HUES6 (cell line): Measurements from ENCODE around the gene LPCAT2.

Source experiments
- H3K27ac ChIP-seq: 2 replicates; pipeline ENCODE4 v1.7.0; 2013; ENCODE audit warnings: low read depth, mild to moderate bottlenecking, low read length, inconsistent platforms
- H3K27me3 ChIP-seq: 2 replicates; pipeline ENCODE4 v1.6.1; 2013; ENCODE audit warnings: low read length; ENCODE audit not compliant: control insufficient read depth, insufficient read depth
- H3K36me3 ChIP-seq: 2 replicates; pipeline ENCODE4 v1.6.1; 2013; ENCODE audit warnings: low read length; ENCODE audit not compliant: control insufficient read depth, insufficient read depth
- H3K4me1 ChIP-seq: 2 replicates; pipeline ENCODE4 v1.6.1; 2013; ENCODE audit warnings: low read length; ENCODE audit not compliant: control insufficient read depth, insufficient read depth
- H3K4me3 ChIP-seq: 2 replicates; pipeline ENCODE4 v1.5.1; 2013; ENCODE audit warnings: low read depth, low read length
- H3K9ac ChIP-seq: one replicate; pipeline ENCODE4 v1.6.1; 2013; ENCODE audit warnings: mild to moderate bottlenecking, low read length
- H3K9me3 ChIP-seq: 2 replicates; pipeline ENCODE4 v1.6.1; 2013; ENCODE audit warnings: low read depth, low read length; ENCODE audit not compliant: control insufficient read depth, insufficient read depth

Gene LPCAT2

GRCh38 chr16:55508941-55509931 is at the start of gene LPCAT2:
Gene LPCAT2, plus strand, starts transcription at chr16:55509072. Its CDS starts 110 bp downstream, at chr16:55509182.
- Histone ChIP-seq H3K9me3 (peaks cover 13% of the 10 kb centered on the region), H3K9ac (peak within 1 kb of the TSS; percentile 51), H3K27ac (no peak within 1 kb of the TSS; the same call in 1 of the 2 replicates), H3K4me1 (peaks cover 3% of the 10 kb centered on the region; the same call in 1 of the 2 replicates), H3K4me3 (peak within 1 kb of the TSS; percentile 76), H3K36me3 (peaks cover 20% of the 10 kb centered on the region), H3K27me3 (no peaks in the 10 kb centered on the region)

GRCh38 chr16:55462241-55462640 is 46.6 kb upstream of the LPCAT2 start:
- no peak overlapping the region for H3K9ac ChIP-seq
- H3K36me3 ChIP-seq, result no peaks in the 10 kb centered on the region
- no peak overlapping the region for H3K4me3 ChIP-seq
- peaks cover 4% of the 10 kb centered on the region; the same call in 1 of the 2 replicates for H3K27me3 ChIP-seq
- H3K9me3 ChIP-seq, result no peaks in the 10 kb centered on the region
- H3K27ac ChIP-seq, result no peak overlapping the region
- no peaks in the 10 kb centered on the region for H3K4me1 ChIP-seq

GRCh38 chr16:55464375-55464774 is 44.5 kb upstream of the LPCAT2 start:
- no peak overlapping the region for H3K27ac ChIP-seq
- no peaks in the 10 kb centered on the region for H3K36me3 ChIP-seq
- H3K4me1 ChIP-seq, result peaks cover 7% of the 10 kb centered on the region; the same call in 1 of the 2 replicates
- no peak overlapping the region for H3K4me3 ChIP-seq
- no peak overlapping the region for H3K9ac ChIP-seq
- peaks cover 23% of the 10 kb centered on the region for H3K27me3 ChIP-seq
- no peaks in the 10 kb centered on the region for H3K9me3 ChIP-seq

- Histone ChIP-seq H3K9ac (no peak overlapping the region), H3K9me3 (no peaks in the 10 kb centered on the region), H3K4me3 (no peak overlapping the region), H3K27ac (no peak overlapping the region), H3K36me3 (no peaks in the 10 kb centered on the region), H3K4me1 (peaks cover 15% of the 10 kb centered on the region; the same call in 1 of the 2 replicates), H3K27me3 (peaks cover 27% of the 10 kb centered on the region)
Observed at GRCh38 chr16:55465077-55465896, 43.6 kb upstream of the LPCAT2 start.

- H3K4me1 ChIP-seq, result peaks cover 24% of the 10 kb centered on the region
- H3K9me3 ChIP-seq, result no peaks in the 10 kb centered on the region
- H3K4me3 ChIP-seq, result no peak overlapping the region
- no peak overlapping the region for H3K27ac ChIP-seq
- no peak overlapping the region for H3K9ac ChIP-seq
- H3K36me3 ChIP-seq, result no peaks in the 10 kb centered on the region
- peaks cover 27% of the 10 kb centered on the region for H3K27me3 ChIP-seq
Observed at GRCh38 chr16:55466209-55466608, 42.7 kb upstream of the LPCAT2 start.

- Histone ChIP-seq H3K27ac (no peak overlapping the region), H3K36me3 (no peaks in the 10 kb centered on the region), H3K9me3 (no peaks in the 10 kb centered on the region), H3K4me3 (no peak overlapping the region), H3K4me1 (peaks cover 26% of the 10 kb centered on the region), H3K9ac (no peak overlapping the region), H3K27me3 (peaks cover 27% of the 10 kb centered on the region)
Observed at GRCh38 chr16:55467898-55468297, 41.0 kb upstream of the LPCAT2 start.

GRCh38 chr16:55468352-55468990 is 40.4 kb upstream of the LPCAT2 start:
- Histone ChIP-seq H3K36me3 (no peaks in the 10 kb centered on the region), H3K27me3 (peaks cover 28% of the 10 kb centered on the region), H3K9ac (no peak overlapping the region), H3K27ac (no peak overlapping the region), H3K4me1 (peaks cover 26% of the 10 kb centered on the region), H3K4me3 (no peak overlapping the region), H3K9me3 (no peaks in the 10 kb centered on the region)

- Histone ChIP-seq H3K27ac (no peak overlapping the region), H3K4me1 (peaks cover 38% of the 10 kb centered on the region), H3K9me3 (no peaks in the 10 kb centered on the region), H3K27me3 (peaks cover 30% of the 10 kb centered on the region), H3K36me3 (no peaks in the 10 kb centered on the region), H3K9ac (no peak overlapping the region), H3K4me3 (no peak overlapping the region)
Observed at GRCh38 chr16:55469821-55470532, 38.9 kb upstream of the LPCAT2 start.

- Histone ChIP-seq H3K4me3 (no peak overlapping the region), H3K9ac (peak overlapping the region; percentile 0), H3K9me3 (no peaks in the 10 kb centered on the region), H3K27me3 (peaks cover 38% of the 10 kb centered on the region), H3K4me1 (peaks cover 46% of the 10 kb centered on the region), H3K27ac (peak overlapping the region; percentile 5; the same call in 1 of the 2 replicates), H3K36me3 (no peaks in the 10 kb centered on the region)
Observed at GRCh38 chr16:55470533-55471371, 38.1 kb upstream of the LPCAT2 start.
